GM18505 (cell line): ENCODE data around the gene PHOX2A.
"Not testable (repeated sequence)": the region's sequence is repeated elsewhere in the genome, so short reads cannot be mapped to it uniquely, and the experiment has no call there.

ENCODE experiments used
- ATAC-seq: cut with Tn5 transposase; IDR thresholded peaks from one replicate; pipeline ENCODE4 v1.9.1; 2021; ENCODE audit not compliant: unreplicated experiment
- POLR2A ChIP-seq: IDR thresholded peaks from 4 replicates; pipeline ENCODE4 v1.6.1; 2011; ENCODE audit warnings: borderline replicate concordance; ENCODE audit not compliant: insufficient read depth, insufficient read length; ENCODE audit errors: extremely low read depth

Gene PHOX2A

GRCh38 chr11:72244060-72244360, at the start of gene PHOX2A:
Gene PHOX2A, minus strand, starts transcription at chr11:72244176. Its CDS starts 172 bp downstream, at chr11:72244004.
- ATAC-seq = no peak
- TF ChIP-seq POLR2A = no peak

- no peak for ATAC-seq
- no peak for TF ChIP-seq POLR2A
Measured at GRCh38 chr11:72293391-72293790, 49.4 kb upstream of the PHOX2A start.

DNA sequence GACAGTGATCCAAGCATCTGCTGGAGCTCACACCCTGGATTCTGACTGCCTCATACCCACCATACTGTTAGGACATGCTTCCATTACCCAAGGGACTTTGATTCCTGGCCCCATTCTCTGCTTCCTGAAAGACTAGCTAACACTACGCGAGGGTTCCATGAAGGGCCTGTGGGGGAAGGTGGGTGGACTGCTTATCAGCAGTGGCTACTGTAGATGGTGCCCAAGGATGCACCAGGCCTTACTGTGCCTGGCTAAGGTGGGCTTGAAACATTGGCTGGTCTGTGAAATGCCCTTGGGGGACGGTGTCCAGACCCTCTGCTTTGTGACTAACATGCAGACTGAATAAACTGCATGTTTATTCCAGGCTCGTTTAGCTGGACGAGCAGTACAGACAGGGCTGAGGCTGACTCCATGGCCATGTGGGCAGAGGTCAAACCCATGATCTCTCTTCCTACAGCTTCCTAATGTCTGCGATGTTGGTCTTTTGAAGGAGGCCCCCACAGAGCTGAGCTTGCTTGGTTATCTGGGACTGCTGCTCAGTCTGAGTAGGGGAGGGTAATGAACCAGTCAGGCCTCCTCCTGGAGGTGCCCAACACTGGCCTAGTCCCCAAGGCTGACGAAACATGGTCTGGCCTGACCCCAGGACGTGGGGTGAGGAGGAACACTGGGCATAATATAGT, 48.3 kb upstream of the PHOX2A start:
- ATAC-seq = no peak
- TF ChIP-seq POLR2A = no peak

DNA sequence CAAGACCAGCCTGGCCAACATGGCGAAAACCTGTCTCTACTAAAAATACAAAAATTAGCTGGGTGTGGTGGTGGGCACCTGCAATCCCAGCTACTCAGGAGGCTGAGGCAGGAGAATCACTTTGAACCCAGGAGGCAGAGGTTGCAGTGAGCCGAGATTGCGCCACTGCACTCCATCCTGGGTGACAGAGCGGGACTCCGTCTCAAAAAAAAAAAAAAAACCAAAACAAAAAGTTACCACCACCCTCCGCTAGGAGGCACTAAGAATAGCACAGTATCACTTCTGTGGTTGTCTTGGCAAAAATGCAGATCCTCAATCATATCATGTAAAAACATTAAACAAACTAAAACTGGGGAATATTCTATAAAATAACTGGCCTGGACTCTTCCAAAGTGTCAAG, 46.8 kb upstream of the PHOX2A start:
- not testable (repeated sequence) for ATAC-seq

GRCh38 chr11:72287293-72287692, 43.3 kb upstream of the PHOX2A start:
- ATAC-seq = no peak
- no peak for TF ChIP-seq POLR2A

GRCh38 chr11:72283947-72284346, 40.0 kb upstream of the PHOX2A start:
- no peak for ATAC-seq
- TF ChIP-seq POLR2A = no peak

DNA sequence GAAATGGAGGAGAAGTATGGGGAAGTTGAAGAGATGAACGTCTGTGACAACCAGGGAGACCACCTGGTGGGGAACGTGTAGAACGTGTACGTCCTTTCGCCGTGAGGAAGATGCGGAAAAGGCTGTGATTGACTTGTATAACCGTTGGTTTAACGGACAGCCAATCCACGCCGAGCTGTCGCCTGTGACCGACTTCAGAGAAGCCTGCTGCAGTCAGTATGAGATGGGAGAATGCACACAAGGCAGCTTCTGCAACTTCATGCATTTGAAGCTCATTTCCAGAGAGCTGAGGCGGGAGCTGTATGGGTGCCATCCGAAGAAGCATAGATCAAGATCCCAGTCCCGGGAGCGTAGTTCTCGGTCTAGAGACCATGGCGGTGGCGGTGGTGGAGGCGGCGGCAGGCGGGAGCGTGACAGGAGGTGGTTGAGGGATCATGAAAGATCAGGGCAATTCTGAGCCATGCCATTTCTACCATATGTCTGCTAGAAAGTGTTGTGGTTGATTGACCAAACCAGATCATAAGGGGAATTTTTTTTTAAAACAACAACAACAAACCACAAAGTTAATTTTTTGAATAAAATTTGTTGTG, 36.8 kb upstream of the PHOX2A start:
- ATAC-seq = no peak
- TF ChIP-seq POLR2A = no peak

GRCh38 chr11:72280037-72280436, 36.1 kb upstream of the PHOX2A start:
- no peak for ATAC-seq
- no peak for TF ChIP-seq POLR2A

DNA sequence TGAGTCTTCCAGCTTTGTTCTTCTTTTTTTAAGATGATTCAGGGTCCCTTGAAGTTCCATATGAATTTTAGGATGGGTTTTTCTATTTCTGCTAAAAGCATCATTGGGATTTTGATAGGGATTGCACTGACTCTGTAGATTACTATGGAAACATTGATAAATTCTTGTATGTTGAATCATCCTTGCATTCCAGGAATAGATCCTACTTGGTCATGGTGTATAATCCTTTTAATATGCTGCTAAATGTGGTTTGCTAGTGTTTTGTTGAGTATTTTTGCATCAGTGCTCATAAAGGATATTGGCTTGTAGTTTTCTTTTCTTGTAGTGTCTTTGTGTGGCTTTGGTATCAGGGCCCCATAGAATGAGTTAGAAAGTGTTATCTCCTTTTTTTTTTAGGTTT, 34.9 kb upstream of the PHOX2A start:
- no peak for ATAC-seq
- no peak for TF ChIP-seq POLR2A

DNA sequence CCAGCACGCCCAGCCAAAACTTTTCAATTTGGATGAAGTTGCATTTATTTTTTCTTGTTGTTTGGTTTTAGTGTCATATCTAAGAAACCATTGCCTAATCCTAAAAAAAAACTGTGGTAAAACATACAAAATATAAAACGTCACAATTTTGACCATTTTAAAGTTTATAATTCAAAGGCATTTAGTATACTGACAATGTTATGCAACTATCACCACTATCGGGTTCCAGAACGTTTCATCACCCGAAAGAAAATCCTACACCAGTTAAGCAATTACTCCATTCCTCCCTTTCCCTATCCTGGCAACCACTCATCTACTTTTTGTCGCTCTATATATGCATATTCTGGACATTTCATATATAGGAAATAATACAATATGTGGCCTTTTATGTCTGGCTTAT, 30.5 kb upstream of the PHOX2A start:
- TF ChIP-seq POLR2A = no peak
- no peak for ATAC-seq

DNA sequence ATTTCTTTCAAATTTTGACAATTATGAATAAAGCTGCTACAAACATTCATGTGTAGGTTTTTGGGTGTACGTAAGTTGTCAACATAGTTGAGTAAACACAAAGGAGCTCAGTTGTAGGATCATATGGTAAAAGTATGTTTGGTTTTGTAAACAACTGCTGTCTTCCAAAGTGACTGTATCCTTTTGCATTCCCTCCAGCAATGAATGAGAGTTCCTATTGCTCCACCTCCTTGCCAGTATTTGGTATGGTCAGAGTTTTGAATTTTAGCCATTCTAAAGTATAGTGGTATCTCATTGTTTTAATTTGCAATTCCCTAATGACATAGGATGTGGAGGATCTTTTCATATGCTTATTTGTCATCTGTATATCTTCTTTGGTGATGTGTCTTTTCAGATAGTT, 28.0 kb upstream of the PHOX2A start:
- no peak for ATAC-seq
- no peak for TF ChIP-seq POLR2A

DNA sequence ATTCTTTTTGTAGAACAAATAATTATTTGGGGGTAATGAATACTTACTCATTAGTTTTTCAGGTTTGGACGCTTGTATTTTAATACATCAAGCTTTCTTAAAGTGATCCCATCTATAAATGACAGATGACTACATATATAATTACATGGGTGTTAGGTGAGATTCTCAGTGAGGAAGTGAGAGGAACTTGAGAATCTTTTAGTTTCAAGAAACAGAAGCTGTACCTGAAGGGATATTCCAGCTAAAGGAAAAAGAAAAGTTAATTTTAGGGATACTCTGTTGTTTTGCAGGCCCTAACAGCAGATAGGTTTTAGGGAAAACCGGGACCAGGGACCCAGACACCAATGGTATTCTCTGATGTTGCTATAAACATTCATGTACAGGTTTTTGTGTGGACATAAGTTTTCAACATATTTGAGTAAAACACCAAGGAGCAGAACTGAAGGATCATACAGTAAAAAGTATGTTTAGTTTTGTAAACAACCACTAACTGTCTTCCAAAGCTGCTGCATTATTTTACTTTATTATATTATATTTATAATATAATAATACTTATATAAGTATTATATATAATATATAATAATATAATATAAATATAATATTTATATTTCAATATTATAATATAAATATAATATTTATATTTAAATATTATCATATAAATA, 24.1 kb upstream of the PHOX2A start:
- no peak for TF ChIP-seq POLR2A
- no peak for ATAC-seq

DNA sequence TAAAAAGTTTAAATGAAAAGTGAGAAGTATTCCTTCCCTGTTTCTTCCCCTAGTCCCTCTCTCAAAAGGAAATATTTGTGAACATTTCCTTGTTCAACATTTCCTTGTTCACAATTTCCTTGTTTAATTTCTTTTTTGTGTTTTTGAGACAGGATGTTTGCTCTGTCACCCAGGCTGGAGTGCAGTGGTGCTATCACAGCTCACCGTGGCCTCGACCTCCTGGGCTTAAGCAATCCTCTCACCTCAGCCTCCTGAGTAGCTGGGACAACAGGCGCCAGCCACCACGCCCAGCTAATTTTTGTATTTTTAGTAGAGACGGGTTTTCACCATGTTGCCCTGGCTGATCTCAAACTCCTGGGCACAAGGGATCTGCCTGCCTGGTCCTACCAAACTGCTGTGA, 23.0 kb upstream of the PHOX2A start:
- not testable (repeated sequence) for ATAC-seq

DNA sequence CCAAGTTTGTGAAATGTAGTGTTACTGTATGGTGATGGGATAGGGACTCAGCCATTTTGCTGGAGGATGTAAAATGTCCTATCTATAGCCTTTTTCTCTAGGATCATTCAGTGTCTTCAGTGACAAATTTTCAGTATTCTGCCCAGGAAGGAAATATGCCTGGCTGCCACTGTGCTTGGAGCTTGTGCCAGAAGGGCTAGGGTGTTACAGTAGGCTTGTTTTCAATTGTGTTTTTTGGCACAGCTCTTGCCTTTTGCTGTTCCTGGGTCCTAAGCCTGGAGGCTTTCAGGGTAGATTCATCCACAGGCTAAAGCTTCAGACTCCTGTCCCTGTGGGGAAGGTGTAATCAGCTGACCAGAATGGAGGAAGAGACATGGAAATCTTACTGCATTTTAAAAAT, 22.0 kb upstream of the PHOX2A start:
- TF ChIP-seq POLR2A = no peak
- ATAC-seq = no peak
